Memory B cell (primary cell): ENCODE data around the gene ITK.

Experiments used
- ATAC-seq: fragments of 150-1000 bp; cut with Tn5 transposase; 2 replicates; pipeline ENCODE4 v1.10.0; 2021; ENCODE audit warnings: low read depth, mild to moderate bottlenecking, moderate library complexity
- DNase-seq, 2 donors: peaks; one replicate each; pipeline ENCODE4 v3.0.0; 2022; ENCODE audit warnings: low spot score in 2 of 2
- H3K27ac Mint-ChIP-seq: one replicate; pipeline ENCODE4 v1.8.0; 2022; ENCODE audit warnings: mild to moderate bottlenecking, moderate library complexity, mixed read lengths
- H3K27me3 Mint-ChIP-seq: one replicate; pipeline ENCODE4 v1.8.0; 2022; ENCODE audit warnings: mixed read lengths
- H3K36me3 Mint-ChIP-seq: one replicate; pipeline ENCODE4 v1.8.0; 2022; ENCODE audit warnings: mild to moderate bottlenecking, mixed read lengths
- H3K4me1 Mint-ChIP-seq: one replicate; pipeline ENCODE4 v1.8.0; 2022; ENCODE audit warnings: mixed read lengths
- H3K4me3 Mint-ChIP-seq: one replicate; pipeline ENCODE4 v1.8.0; 2022; ENCODE audit warnings: mild to moderate bottlenecking, moderate library complexity, mixed read lengths
- H3K9me3 Mint-ChIP-seq: one replicate; pipeline ENCODE4 v1.8.0; 2022; ENCODE audit warnings: mixed read lengths

The ITK gene

GRCh38 chr5:157212307-157212706 lies 31.7 kb downstream of the ITK start:
- H3K27me3 Mint-ChIP-seq = peaks cover 4% of the 10 kb centered on the region
- H3K4me1 Mint-ChIP-seq = peaks cover 22% of the 10 kb centered on the region
- H3K27ac Mint-ChIP-seq = no peak overlapping the region
- H3K4me3 Mint-ChIP-seq = no peak overlapping the region
- H3K36me3 Mint-ChIP-seq = no peaks in the 10 kb centered on the region
- H3K9me3 Mint-ChIP-seq = no peaks in the 10 kb centered on the region
- DNase-seq (no peak), ATAC-seq (no peak)

- DNase-seq (no peak), ATAC-seq (no peak)
- no peak overlapping the region for H3K4me3 Mint-ChIP-seq
- peaks cover 4% of the 10 kb centered on the region for H3K27me3 Mint-ChIP-seq
- H3K36me3 Mint-ChIP-seq = no peaks in the 10 kb centered on the region
- H3K4me1 Mint-ChIP-seq = peaks cover 25% of the 10 kb centered on the region
- H3K27ac Mint-ChIP-seq = no peak overlapping the region
- H3K9me3 Mint-ChIP-seq = no peaks in the 10 kb centered on the region
Measured at GRCh38 chr5:157213527-157214243, 33.0 kb downstream of the ITK start.

- Mint-ChIP-seq H3K9me3 (no peaks in the 10 kb centered on the region), H3K36me3 (no peaks in the 10 kb centered on the region), H3K4me1 (peaks cover 25% of the 10 kb centered on the region), H3K4me3 (no peak overlapping the region), H3K27ac (no peak overlapping the region), H3K27me3 (peaks cover 4% of the 10 kb centered on the region)
- peak; percentile 49 for ATAC-seq
- no peak for DNase-seq
Measured at GRCh38 chr5:157214415-157214814, 33.8 kb downstream of the ITK start.

- peaks cover 4% of the 10 kb centered on the region for H3K27me3 Mint-ChIP-seq
- peak overlapping the region; percentile 61 for H3K27ac Mint-ChIP-seq
- H3K36me3 Mint-ChIP-seq = no peaks in the 10 kb centered on the region
- H3K4me3 Mint-ChIP-seq = peak overlapping the region; percentile 75
- ATAC-seq (peak; percentile 90), DNase-seq (peak in 1 of 2 donors; percentile 14)
- H3K4me1 Mint-ChIP-seq = peaks cover 28% of the 10 kb centered on the region
- no peaks in the 10 kb centered on the region for H3K9me3 Mint-ChIP-seq
Measured at GRCh38 chr5:157214861-157215513, 34.3 kb downstream of the ITK start.

GRCh38 chr5:157215514-157216167 lies 35.0 kb downstream of the ITK start:
- peaks cover 4% of the 10 kb centered on the region for H3K27me3 Mint-ChIP-seq
- H3K36me3 Mint-ChIP-seq = no peaks in the 10 kb centered on the region
- H3K4me1 Mint-ChIP-seq = peaks cover 28% of the 10 kb centered on the region
- DNase-seq (no peak), ATAC-seq (no peak)
- H3K4me3 Mint-ChIP-seq = peak overlapping the region; percentile 75
- peak overlapping the region; percentile 61 for H3K27ac Mint-ChIP-seq
- H3K9me3 Mint-ChIP-seq = no peaks in the 10 kb centered on the region

- no peak overlapping the region for H3K4me3 Mint-ChIP-seq
- DNase-seq (no peak), ATAC-seq (peak; percentile 23)
- H3K4me1 Mint-ChIP-seq = peaks cover 28% of the 10 kb centered on the region
- H3K9me3 Mint-ChIP-seq = no peaks in the 10 kb centered on the region
- H3K27ac Mint-ChIP-seq = no peak overlapping the region
- peaks cover 4% of the 10 kb centered on the region for H3K27me3 Mint-ChIP-seq
- no peaks in the 10 kb centered on the region for H3K36me3 Mint-ChIP-seq
Measured at GRCh38 chr5:157216391-157217142, 35.9 kb downstream of the ITK start.

- Mint-ChIP-seq H3K4me3 (no peak overlapping the region), H3K9me3 (no peaks in the 10 kb centered on the region), H3K27me3 (peaks cover 4% of the 10 kb centered on the region), H3K27ac (no peak overlapping the region), H3K36me3 (no peaks in the 10 kb centered on the region), H3K4me1 (peaks cover 32% of the 10 kb centered on the region)
- no peak for ATAC-seq
- DNase-seq = no peak
Measured at GRCh38 chr5:157217289-157218024, 36.8 kb downstream of the ITK start.

- Mint-ChIP-seq H3K36me3 (no peaks in the 10 kb centered on the region), H3K4me1 (peaks cover 39% of the 10 kb centered on the region), H3K4me3 (no peak overlapping the region), H3K27me3 (peaks cover 4% of the 10 kb centered on the region), H3K9me3 (no peaks in the 10 kb centered on the region), H3K27ac (no peak overlapping the region)
- DNase-seq (no peak), ATAC-seq (no peak)
Measured at GRCh38 chr5:157219491-157220271, 39.0 kb downstream of the ITK start.

GRCh38 chr5:157221959-157222358 lies 41.3 kb downstream of the ITK start:
- Mint-ChIP-seq H3K27ac (no peak overlapping the region), H3K9me3 (no peaks in the 10 kb centered on the region), H3K4me3 (no peak overlapping the region), H3K4me1 (peaks cover 20% of the 10 kb centered on the region), H3K36me3 (no peaks in the 10 kb centered on the region), H3K27me3 (peaks cover 3% of the 10 kb centered on the region)
- DNase-seq (no peak), ATAC-seq (no peak)

- ATAC-seq (peak; percentile 32), DNase-seq (no peak)
- H3K27ac Mint-ChIP-seq = no peak overlapping the region
- H3K36me3 Mint-ChIP-seq = no peaks in the 10 kb centered on the region
- H3K9me3 Mint-ChIP-seq = no peaks in the 10 kb centered on the region
- peak overlapping the region; percentile 59 for H3K4me3 Mint-ChIP-seq
- peaks cover 16% of the 10 kb centered on the region for H3K4me1 Mint-ChIP-seq
- H3K27me3 Mint-ChIP-seq = peaks cover 2% of the 10 kb centered on the region
Measured at GRCh38 chr5:157222506-157223230, 42.0 kb downstream of the ITK start.

- peaks cover 11% of the 10 kb centered on the region for H3K4me1 Mint-ChIP-seq
- H3K36me3 Mint-ChIP-seq = no peaks in the 10 kb centered on the region
- no peak for ATAC-seq
- peaks cover 2% of the 10 kb centered on the region for H3K27me3 Mint-ChIP-seq
- no peaks in the 10 kb centered on the region for H3K9me3 Mint-ChIP-seq
- H3K4me3 Mint-ChIP-seq = no peak overlapping the region
- no peak for DNase-seq
- no peak overlapping the region for H3K27ac Mint-ChIP-seq
Measured at GRCh38 chr5:157225469-157226422, 45.1 kb downstream of the ITK start.

- Mint-ChIP-seq H3K9me3 (no peaks in the 10 kb centered on the region), H3K27me3 (no peaks in the 10 kb centered on the region), H3K27ac (no peak overlapping the region), H3K36me3 (no peaks in the 10 kb centered on the region), H3K4me1 (no peaks in the 10 kb centered on the region), H3K4me3 (no peak overlapping the region)
- ATAC-seq = no peak
- no peak for DNase-seq
Measured at GRCh38 chr5:157230610-157231009, 50.0 kb downstream of the ITK start.
